OCI-LY7 (cell line): ENCODE data around the gene ZSWIM8. TPM values are rescaled to one million over a fixed set of nuclear protein-coding genes. Genes with fewer than 3 reads are reported as not detected.

Experiments used
- BruUV-seq: library from RNA; stranded (reverse); fragments of 400-500 nt; replicated peaks from 2 replicates; lab custom pipeline; 2021; lab: Mats Ljungman, UMichigan
- CTCF ChIA-PET: fragments of 300-600 bp; sonication (Branson Sonifier 250); formaldehyde crosslinking; loops from one replicate; lab custom pipeline; 2022; ENCODE audit warnings: antibody characterized with exemption; ENCODE audit not compliant: unreplicated experiment; lab: Charles Lee
- POLR2A ChIA-PET: fragments of 300-600 bp; sonication (Branson Sonifier 250); formaldehyde crosslinking; loops from one replicate; lab custom pipeline; 2022; ENCODE audit warnings: antibody characterized with exemption; lab: Charles Lee
- DNase-seq: peaks from one replicate; pipeline ENCODE4 v3.0.0-alpha.2; 2015; ENCODE audit warnings: low spot score
- H2AFZ ChIP-seq: fragments of 200-600 bp; sonication (generic), shearing (Covaris generic); 2 replicates; pipeline ENCODE4 v1.6.1; 2014; ENCODE audit warnings: mild to moderate bottlenecking, antibody characterized with exemption, low read length, moderate library complexity
- H3K27ac ChIP-seq: fragments of 200-600 bp; sonication (generic); 2 replicates; pipeline ENCODE4 v1.5.1; 2014; ENCODE audit warnings: mixed run types, low read depth, mild to moderate bottlenecking, moderate library complexity, low read length, inconsistent platforms; ENCODE audit not compliant: poor library complexity, severe bottlenecking
- H3K36me3 ChIP-seq: fragments of 200-600 bp; sonication (generic); 2 replicates; pipeline ENCODE4 v1.6.1; 2014; ENCODE audit warnings: mild to moderate bottlenecking, antibody characterized with exemption, low read length, moderate library complexity, mixed read lengths; ENCODE audit not compliant: insufficient read depth
- H3K4me1 ChIP-seq: fragments of 200-600 bp; sonication (generic); 2 replicates; pipeline ENCODE4 v1.5.1; 2014; ENCODE audit warnings: mild to moderate bottlenecking, low read length; ENCODE audit not compliant: insufficient read depth, poor library complexity, severe bottlenecking
- H3K4me2 ChIP-seq: fragments of 200-600 bp; sonication (generic); 2 replicates; pipeline ENCODE4 v1.6.1; 2014; ENCODE audit warnings: mild to moderate bottlenecking, low read length
- H3K4me3 ChIP-seq: fragments of 200-600 bp; sonication (generic); 2 replicates; pipeline ENCODE4 v1.5.1; 2014; ENCODE audit warnings: mild to moderate bottlenecking, low read depth, low read length; ENCODE audit not compliant: poor library complexity, severe bottlenecking
- H3K79me2 ChIP-seq: fragments of 200-600 bp; sonication (generic); 2 replicates; pipeline ENCODE4 v1.6.1; 2016; ENCODE audit warnings: low read depth, mild to moderate bottlenecking, low read length, moderate library complexity, mixed read lengths; ENCODE audit not compliant: insufficient read depth
- H3K9me2 ChIP-seq: fragments of 200-600 bp; sonication (generic); 2 replicates; pipeline ENCODE4 v1.6.1; 2016; ENCODE audit warnings: mild to moderate bottlenecking, low read length, mixed read lengths; ENCODE audit not compliant: insufficient read depth
- H3K9me3 ChIP-seq: fragments of 200-600 bp; sonication (generic); 2 replicates; pipeline ENCODE4 v1.6.1; 2014; ENCODE audit warnings: mild to moderate bottlenecking, mixed run types, low read length, mixed read lengths
- H4K20me1 ChIP-seq: fragments of 200-600 bp; sonication (generic); 2 replicates; pipeline ENCODE4 v1.6.1; 2014; ENCODE audit warnings: mild to moderate bottlenecking, antibody characterized with exemption, low read length, moderate library complexity, mixed read lengths; ENCODE audit not compliant: insufficient read depth
- CTCF ChIP-seq: fragments of 200-600 bp; sonication (generic); conservative IDR thresholded peaks from 2 replicates; pipeline ENCODE4 v1.5.1; 2014; ENCODE audit warnings: mild to moderate bottlenecking, antibody characterized with exemption, low read length, moderate library complexity, mixed read lengths
- EZH2phosphoT487 ChIP-seq: fragments of 200-600 bp; sonication (generic); IDR thresholded peaks from 2 replicates; pipeline ENCODE4 v1.6.1; 2018; ENCODE audit warnings: low read depth, borderline replicate concordance, mild to moderate bottlenecking, mixed run types, antibody characterized with exemption, low read length, moderate library complexity, mixed read lengths
- intact Hi-C: fragments of 100-400 bp; cut with micrococcal nuclease; formaldehyde crosslinking; loops from one replicate; pipeline ENCODE4 v1.10.0; 2022; ENCODE audit not compliant: unreplicated experiment
- total RNA-seq, 2 experiments: library from RNA; depleted of rRNA in 1 of 2; stranded (reverse); fragments of >200 nt in 1 of 2; shearing (Covaris generic) in 1 of 2; gene quantifications; 2 replicates each; pipeline ENCODE4 v1.2.3, GENCODE V29; 2014 to 2022

ZSWIM8 gene
- total RNA-seq, 2 experiments from 2014 or later, result 22.0 to 52.6 TPM

DNA sequence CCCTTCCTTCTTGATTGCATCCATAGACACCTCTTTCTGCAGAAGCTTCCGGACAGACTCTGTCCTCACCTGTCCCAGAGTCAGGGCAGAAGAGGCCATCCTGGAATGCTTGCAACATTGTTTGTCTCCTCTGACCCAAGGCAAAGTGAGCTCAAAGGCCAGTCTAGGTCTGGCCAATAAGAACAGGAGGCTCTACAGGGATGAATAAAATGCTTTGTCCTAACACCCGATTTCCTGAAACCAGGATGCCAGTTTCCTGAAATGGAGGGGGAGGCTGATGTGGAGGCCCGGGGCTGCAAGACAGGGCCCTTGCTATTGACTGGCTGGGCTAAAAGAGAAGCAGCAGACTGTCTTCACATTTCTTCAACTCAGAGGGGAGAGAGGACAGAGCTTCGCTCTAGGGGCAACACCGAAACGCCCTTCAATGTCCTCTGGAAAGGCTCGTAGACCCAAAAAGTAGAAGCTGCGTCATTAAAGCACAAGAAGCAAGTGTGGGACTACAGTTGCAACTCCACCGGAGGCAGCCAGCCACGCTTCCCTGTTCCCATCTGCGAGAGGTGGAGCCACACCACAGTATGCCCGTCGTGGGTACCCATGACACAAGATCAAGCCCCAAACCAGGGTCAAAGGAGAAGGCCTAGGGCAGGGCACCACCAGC is 55.1 kb downstream of the ZSWIM8 start:
- no peak overlapping the region for H3K4me2 ChIP-seq
- no peak for TF ChIP-seq CTCF
- no peak for TF ChIP-seq EZH2phosphoT487
- no peak overlapping the region for H2AFZ ChIP-seq
- H3K9me3 ChIP-seq, result no peaks in the 10 kb centered on the region
- no peak overlapping the region for H3K4me3 ChIP-seq
- CTCF ChIA-PET, result no interaction called here
- H3K36me3 ChIP-seq, result peaks cover 21% of the 10 kb centered on the region; the same call in 1 of the 2 replicates
- H3K79me2 ChIP-seq, result no peaks in the 10 kb centered on the region
- H3K27ac ChIP-seq, result no peak overlapping the region
- POLR2A ChIA-PET, result interaction anchor here (0.6 kb wide), 1 partner anchor 169 kb away, joined by 4 read pairs; no protein-coding TSS in a partner anchor
- no peak for DNase-seq
- intact Hi-C loops, result loop anchor here (5.0 kb wide), 1 partner anchor 117 kb away; no protein-coding TSS in a partner anchor
- BruUV-seq, result no TSS peak
- H4K20me1 ChIP-seq, result no peaks in the 10 kb centered on the region
- no peaks in the 10 kb centered on the region for H3K9me2 ChIP-seq
- no peaks in the 10 kb centered on the region for H3K4me1 ChIP-seq

GRCh38 chr10:73841061-73841421 is 55.6 kb downstream of the ZSWIM8 start:
- no peak overlapping the region for H2AFZ ChIP-seq
- CTCF ChIA-PET, result no interaction called here
- no peaks in the 10 kb centered on the region for H4K20me1 ChIP-seq
- BruUV-seq, result no TSS peak
- no peaks in the 10 kb centered on the region for H3K4me1 ChIP-seq
- H3K4me2 ChIP-seq, result no peak overlapping the region
- H3K27ac ChIP-seq, result no peak overlapping the region
- no peaks in the 10 kb centered on the region for H3K79me2 ChIP-seq
- TF ChIP-seq EZH2phosphoT487, result no peak
- no peak for TF ChIP-seq CTCF
- no peaks in the 10 kb centered on the region for H3K9me2 ChIP-seq
- no peak overlapping the region for H3K4me3 ChIP-seq
- DNase-seq, result no peak
- intact Hi-C loops, result loop anchor here (5.0 kb wide), 1 partner anchor 116 kb away; no protein-coding TSS in a partner anchor
- H3K9me3 ChIP-seq, result no peaks in the 10 kb centered on the region
- POLR2A ChIA-PET, result interaction anchor here (0.6 kb wide), 1 partner anchor 406 kb away, joined by 3 read pairs; no protein-coding TSS in a partner anchor
- H3K36me3 ChIP-seq, result peaks cover 21% of the 10 kb centered on the region; the same call in 1 of the 2 replicates
